Gastroesophageal sphincter (tissue), 4 donors: Measurements from ENCODE around the gene ZNF559. TPM values are rescaled to one million over a fixed set of nuclear protein-coding genes. Genes with fewer than 3 reads are reported as not detected.

ENCODE experiments used
- ATAC-seq: fragments of 150-250 bp; one replicate; pipeline ENCODE4 v1.9.1; 2016; ENCODE audit warnings: mild to moderate bottlenecking, moderate library complexity
- H3K27ac ChIP-seq, 4 donors: fragments of 200-600 bp; sonication (generic) in 3 of 4; 1 replicate in 3 of 4; 2 replicates in 1 of 4; pipeline ENCODE4 v1.5.1; 2016 to 2019
- H3K27me3 ChIP-seq: fragments of 200-600 bp; sonication (generic); one replicate; pipeline ENCODE4 v1.5.1; 2019
- H3K36me3 ChIP-seq, 2 donors: fragments of 200-600 bp; sonication (generic); one replicate each; pipeline ENCODE4 v1.5.1; 2019; ENCODE audit warnings: control low read depth in 1 of 2
- H3K4me1 ChIP-seq, 3 donors: fragments of 200-600 bp; sonication (generic); 1 replicate in 2 of 3; 2 replicates in 1 of 3; pipeline ENCODE4 v1.5.1; 2016 to 2019; ENCODE audit warnings: control low read depth in 2 of 3
- H3K4me3 ChIP-seq, 2 donors: fragments of 200-600 bp; sonication (generic); one replicate each; pipeline ENCODE4 v1.5.1; 2019; ENCODE audit warnings: mild to moderate bottlenecking in 1 of 2, moderate library complexity in 1 of 2
- H3K9me3 ChIP-seq, 3 donors: fragments of 200-600 bp; sonication (generic); one replicate each; pipeline ENCODE4 v1.5.1; 2017 to 2019; ENCODE audit warnings: control low read depth in 2 of 3
- CTCF ChIP-seq, 4 experiments: fragments of 200-600 bp in 2 of 4; fragments of 450-650 bp in 2 of 4; sonication (generic) in 1 of 4; IDR thresholded peaks; one replicate each; pipeline ENCODE4 v1.5.1; 2017 to 2019; ENCODE audit warnings: antibody characterized with exemption in 4 of 4, mild to moderate bottlenecking in 2 of 4, moderate library complexity in 2 of 4
- EP300 ChIP-seq: sonication (generic); formaldehyde crosslinking; IDR thresholded peaks from one replicate; pipeline ENCODE4 v1.6.1; 2017; ENCODE audit warnings: antibody characterized with exemption, mild to moderate bottlenecking
- POLR2A ChIP-seq, 2 donors: fragments of 450-650 bp; IDR thresholded peaks; one replicate each; pipeline ENCODE4 v1.6.1; 2017; ENCODE audit warnings: antibody characterized with exemption in 2 of 2, mild to moderate bottlenecking in 2 of 2, moderate library complexity in 1 of 2
- POLR2AphosphoS5 ChIP-seq: sonication (generic); formaldehyde crosslinking; IDR thresholded peaks from one replicate; pipeline ENCODE4 v1.6.1; 2017; ENCODE audit warnings: antibody characterized with exemption
- WGBS, 2 donors: methylation state at CpG; one replicate each; pipeline ENCODE4 v1.1.5; 2018; ENCODE audit warnings: low coverage in 1 of 2; 5-methylcytosine and 5-hydroxymethylcytosine counted together
- total RNA-seq, 4 donors: library from RNA; depleted of rRNA; stranded (reverse); fragments of >200 nt; gene quantifications; one replicate each; pipeline ENCODE4 v1.1.0, GENCODE V29; 2016

The ZNF559 gene
- total RNA-seq, 4 donors from 2014 or later = 15.4 to 22.3 (median 16.7) TPM

- Histone ChIP-seq H3K4me3 (no peak overlapping the region), H3K9me3 (peaks cover 12 to 100% (median 28%) of the 10 kb centered on the region in 3 donors), H3K36me3 (peaks cover 22 to 98% of the 10 kb centered on the region in 2 donors), H3K4me1 (no peaks in the 10 kb centered on the region), H3K27me3 (no peaks in the 10 kb centered on the region), H3K27ac (no peak overlapping the region)
- no peak for ATAC-seq
- TF ChIP-seq EP300 (no peak), POLR2A (IDR thresholded peaks at IDR 0.05) (no peak), POLR2AphosphoS5 (no peak), CTCF (IDR thresholded peaks at IDR 0.05) (no peak)
- WGBS, 2 donors = 90 to 95% methylated on average over 4 to 6 of the region's 6 CpGs
Measured at GRCh38 chr19:9342610-9343304, 18.8 kb downstream of the ZNF559 start.

- no peak for TF ChIP-seq POLR2A (IDR thresholded peaks at IDR 0.05)
- no peak for TF ChIP-seq CTCF (IDR thresholded peaks at IDR 0.05)
- TF ChIP-seq POLR2AphosphoS5 = no peak
- no peak for TF ChIP-seq EP300
- Histone ChIP-seq H3K36me3 (peaks cover 22 to 95% of the 10 kb centered on the region in 2 donors), H3K4me3 (no peak overlapping the region), H3K9me3 (peaks cover 13 to 100% (median 27%) of the 10 kb centered on the region in 3 donors), H3K4me1 (no peaks in the 10 kb centered on the region), H3K27me3 (no peaks in the 10 kb centered on the region), H3K27ac (no peak overlapping the region)
- ATAC-seq = no peak
- WGBS, 2 donors = 94 to 100% methylated on average over 2 of the region's 2 CpGs
Measured at GRCh38 chr19:9345005-9345404, 21.0 kb downstream of the ZNF559 start.

GRCh38 chr19:9348253-9348652 is 24.3 kb downstream of the ZNF559 start:
- no peak overlapping the region for H3K4me3 ChIP-seq
- H3K27me3 ChIP-seq = no peaks in the 10 kb centered on the region
- no peaks in the 10 kb centered on the region for H3K4me1 ChIP-seq
- TF ChIP-seq POLR2AphosphoS5 = no peak
- TF ChIP-seq EP300 = no peak
- TF ChIP-seq POLR2A (IDR thresholded peaks at IDR 0.05) = no peak
- TF ChIP-seq CTCF (IDR thresholded peaks at IDR 0.05) = no peak
- peaks cover 9 to 100% (median 11%) of the 10 kb centered on the region in 3 donors for H3K9me3 ChIP-seq
- no peak overlapping the region for H3K27ac ChIP-seq
- 90 to 95% methylated on average over 3 of the region's 3 CpGs for WGBS, 2 donors
- no peak for ATAC-seq
- peaks cover 0 to 95% of the 10 kb centered on the region in 2 donors for H3K36me3 ChIP-seq

- Histone ChIP-seq H3K36me3 (peaks cover 0 to 95% of the 10 kb centered on the region in 2 donors), H3K27ac (no peak overlapping the region), H3K4me3 (no peak overlapping the region), H3K27me3 (no peaks in the 10 kb centered on the region), H3K9me3 (peaks cover 8 to 100% (median 9%) of the 10 kb centered on the region in 3 donors), H3K4me1 (no peaks in the 10 kb centered on the region)
- TF ChIP-seq EP300 (no peak), CTCF (IDR thresholded peaks at IDR 0.05) (no peak), POLR2AphosphoS5 (no peak), POLR2A (IDR thresholded peaks at IDR 0.05) (no peak)
- 97 to 98% methylated on average over 7 to 15 of the region's 22 CpGs for WGBS, 2 donors
- ATAC-seq = no peak
Measured at GRCh38 chr19:9348671-9349070, 24.7 kb downstream of the ZNF559 start.

- Histone ChIP-seq H3K4me1 (no peaks in the 10 kb centered on the region), H3K27me3 (no peaks in the 10 kb centered on the region), H3K4me3 (no peak overlapping the region), H3K27ac (no peak overlapping the region), H3K9me3 (peaks cover 0 to 100% (median 15%) of the 10 kb centered on the region in 3 donors), H3K36me3 (peaks cover 0 to 95% of the 10 kb centered on the region in 2 donors)
- TF ChIP-seq POLR2AphosphoS5 = no peak
- TF ChIP-seq POLR2A (IDR thresholded peaks at IDR 0.05) = no peak
- TF ChIP-seq CTCF (IDR thresholded peaks at IDR 0.05) = no peak
- no peak for TF ChIP-seq EP300
- ATAC-seq = no peak
- WGBS, 2 donors = 83 to 100% methylated on average over 2 of the region's 2 CpGs
Measured at GRCh38 chr19:9352505-9352904, 28.5 kb downstream of the ZNF559 start.
